CD4-positive, alpha-beta memory T cell (primary cell): ENCODE results near the gene C5orf15. TPM values are rescaled to one million over a fixed set of nuclear protein-coding genes. Genes with fewer than 3 reads are reported as not detected.

Source experiments
- CTCF ChIA-PET: fragments of 350-600 bp; sonication (Branson Sonifier 250); formaldehyde crosslinking; loops from one replicate; lab custom pipeline; 2021; ENCODE audit warnings: inconsistent platforms; ENCODE audit not compliant: partially characterized antibody; lab: Charles Lee
- POLR2A ChIA-PET: fragments of 350-600 bp; sonication (Branson Sonifier 250); formaldehyde crosslinking; loops from one replicate; lab custom pipeline; 2021; ENCODE audit not compliant: partially characterized antibody; lab: Charles Lee
- DNase-seq, 5 donors: peaks; one replicate each; pipeline versions ENCODE4 v3.0.0 to v3.0.0-alpha.2; 2020 to 2022; ENCODE audit warnings: mixed read lengths in 1 of 5
- H3K27ac ChIP-seq: one replicate; pipeline ENCODE4 v1.7.0; 2013; ENCODE audit warnings: low read depth, low read length
- H3K27me3 ChIP-seq: 2 replicates; pipeline ENCODE4 v1.7.0; 2013; ENCODE audit warnings: mild to moderate bottlenecking, low read length, moderate library complexity; ENCODE audit not compliant: insufficient read depth
- H3K36me3 ChIP-seq: 2 replicates; pipeline ENCODE4 v1.7.0; 2013; ENCODE audit warnings: mild to moderate bottlenecking, low read length, moderate library complexity; ENCODE audit not compliant: insufficient read depth
- H3K4me1 ChIP-seq: 2 replicates; pipeline ENCODE4 v1.7.0; 2013; ENCODE audit warnings: mild to moderate bottlenecking, low read length, moderate library complexity; ENCODE audit not compliant: insufficient read depth
- H3K4me3 ChIP-seq, 2 donors: one replicate each; pipeline ENCODE4 v1.7.0; 2013; ENCODE audit warnings: low read length in 2 of 2, mild to moderate bottlenecking in 1 of 2
- H3K9me3 ChIP-seq, 2 donors: one replicate each; pipeline ENCODE4 v1.7.0; 2013; ENCODE audit warnings: low read length in 2 of 2, control low read depth in 1 of 2; ENCODE audit not compliant: control insufficient read depth in 1 of 2
- H3K27ac Mint-ChIP-seq, 7 donors: one replicate each; pipeline ENCODE4 v1.8.0; 2020 to 2021; ENCODE audit warnings: mixed read lengths in 7 of 7, mild to moderate bottlenecking in 6 of 7, inconsistent platforms in 3 of 7, moderate library complexity in 3 of 7
- H3K27me3 Mint-ChIP-seq, 2 donors: one replicate each; pipeline ENCODE4 v1.8.0; 2020 to 2021; ENCODE audit warnings: mixed read lengths in 2 of 2
- H3K36me3 Mint-ChIP-seq, 2 donors: one replicate each; pipeline ENCODE4 v1.8.0; 2020 to 2021; ENCODE audit warnings: mixed read lengths in 2 of 2, inconsistent platforms in 1 of 2, mild to moderate bottlenecking in 1 of 2
- H3K4me1 Mint-ChIP-seq, 4 donors: one replicate each; pipeline ENCODE4 v1.8.0; 2020 to 2021; ENCODE audit warnings: mixed read lengths in 4 of 4, mild to moderate bottlenecking in 1 of 4
- H3K4me3 Mint-ChIP-seq, 8 donors: one replicate each; pipeline ENCODE4 v1.8.0; 2020 to 2021; ENCODE audit warnings: mixed read lengths in 8 of 8, mild to moderate bottlenecking in 7 of 8, moderate library complexity in 6 of 8, inconsistent platforms in 3 of 8
- H3K9me3 Mint-ChIP-seq, 8 donors: one replicate each; pipeline ENCODE4 v1.8.0; 2020 to 2021; ENCODE audit warnings: mixed read lengths in 8 of 8, mild to moderate bottlenecking in 5 of 8, inconsistent platforms in 3 of 8, moderate library complexity in 1 of 8
- intact Hi-C: fragments of 100-400 bp; cut with micrococcal nuclease; formaldehyde crosslinking; loops from one replicate; pipeline ENCODE4 v1.15.1; 2023
- polyA plus RNA-seq, 2 donors: library from polyadenylated mRNA; unstranded; fragments of 300-500 nt; fragmentation: Illumina TruSeq; gene quantifications; one replicate each; pipeline ENCODE4 v1.2.3, GENCODE V29; 2021
- total RNA-seq, 2 experiments: library from RNA; stranded (reverse); gene quantifications; one replicate each; pipeline ENCODE4 v1.2.3, GENCODE V29; 2021

C5orf15 gene
- total and polyA plus RNA-seq, 4 experiments from 2014 or later: 13.3 to 28.8 (median 22.2) TPM

GRCh38 chr5:133985540-133986180, 17.2 kb upstream of the C5orf15 start:
- DNase-seq: no peak
- intact Hi-C loops: loop anchor here (10.0 kb wide), 1 partner anchor 871 kb away; no protein-coding TSS in a partner anchor
- Mint-ChIP-seq H3K36me3 (peaks cover 28 to 58% of the 10 kb centered on the region in 2 donors), H3K27ac (peak overlapping the region in 2 of 7 donors; percentile 31 to 35), H3K9me3 (no peaks in the 10 kb centered on the region), H3K4me3 (no peak overlapping the region), H3K27me3 (no peaks in the 10 kb centered on the region), H3K4me1 (peaks cover 0 to 4% (median 1%) of the 10 kb centered on the region in 4 donors)
- no peaks in the 10 kb centered on the region for H3K27me3 ChIP-seq
- ChIA-PET POLR2A (no interaction called here), CTCF (interaction anchor here (0.6 to 10.7 kb wide), 2 partner anchors 10 to 54 kb away, joined by 3 to 87 read pairs; no protein-coding TSS in a partner anchor)
- no peak overlapping the region for H3K27ac ChIP-seq
- H3K9me3 ChIP-seq: no peaks in the 10 kb centered on the region
- H3K4me3 ChIP-seq: no peak overlapping the region
- H3K4me1 ChIP-seq: no peaks in the 10 kb centered on the region
- H3K36me3 ChIP-seq: peaks cover 15% of the 10 kb centered on the region

- Histone ChIP-seq H3K4me3 (no peak overlapping the region), H3K27me3 (no peaks in the 10 kb centered on the region), H3K9me3 (no peaks in the 10 kb centered on the region), H3K4me1 (no peaks in the 10 kb centered on the region), H3K27ac (no peak overlapping the region), H3K36me3 (peaks cover 2% of the 10 kb centered on the region)
- ChIA-PET POLR2A (no interaction called here), CTCF (interaction anchor here (1.2 to 10.7 kb wide), 2 partner anchors 12 to 219 kb away, joined by 4 to 87 read pairs; no protein-coding TSS in a partner anchor)
- no peak for DNase-seq
- Mint-ChIP-seq H3K4me3 (no peak overlapping the region), H3K27ac (peak overlapping the region in 4 of 7 donors; percentile 36 to 66 (median 61)), H3K36me3 (peaks cover 24 to 54% of the 10 kb centered on the region in 2 donors), H3K9me3 (no peaks in the 10 kb centered on the region), H3K27me3 (no peaks in the 10 kb centered on the region), H3K4me1 (peaks cover 0 to 6% (median 4%) of the 10 kb centered on the region in 4 donors)
- intact Hi-C loops: loop anchor here (10.0 kb wide), 1 partner anchor 869 kb away; no protein-coding TSS in a partner anchor
These were observed 15.2 kb upstream of the C5orf15 start for GRCh38 chr5:133983674-133984073.

GRCh38 chr5:133981714-133982113, 13.3 kb upstream of the C5orf15 start:
- Histone ChIP-seq H3K9me3 (no peaks in the 10 kb centered on the region), H3K27ac (no peak overlapping the region), H3K4me3 (no peak overlapping the region), H3K27me3 (no peaks in the 10 kb centered on the region), H3K4me1 (no peaks in the 10 kb centered on the region), H3K36me3 (peaks cover 6% of the 10 kb centered on the region)
- ChIA-PET POLR2A (no interaction called here), CTCF (interaction anchor here (10.7 kb wide), 1 partner anchor 14 kb away, joined by 87 read pairs; no protein-coding TSS in a partner anchor)
- Mint-ChIP-seq H3K4me3 (no peak overlapping the region), H3K36me3 (peaks cover 25 to 54% of the 10 kb centered on the region in 2 donors), H3K4me1 (peaks cover 0 to 6% (median 4%) of the 10 kb centered on the region in 4 donors), H3K27me3 (no peaks in the 10 kb centered on the region), H3K27ac (peak overlapping the region in 5 of 7 donors; percentile 36 to 67 (median 48)), H3K9me3 (no peaks in the 10 kb centered on the region)
- no peak for DNase-seq
- intact Hi-C loops: loop anchor here (10.0 kb wide), 1 partner anchor 867 kb away; no protein-coding TSS in a partner anchor

- ChIA-PET CTCF (interaction anchor here (0.6 to 10.7 kb wide), 6 partner anchors 15 to 925 kb away, joined by 3 to 87 read pairs (median 8); no protein-coding TSS in a partner anchor), POLR2A (no interaction called here)
- peaks cover 0 to 6% (median 4%) of the 10 kb centered on the region in 4 donors for H3K4me1 Mint-ChIP-seq
- H3K27ac ChIP-seq: no peak overlapping the region
- no peaks in the 10 kb centered on the region for H3K9me3 ChIP-seq
- intact Hi-C loops: loop anchor here (10.0 kb wide), 1 partner anchor 866 kb away; no protein-coding TSS in a partner anchor
- peaks cover 9% of the 10 kb centered on the region for H3K36me3 ChIP-seq
- H3K27ac Mint-ChIP-seq: peak overlapping the region in 1 of 7 donors; percentile 8
- no peaks in the 10 kb centered on the region for H3K4me1 ChIP-seq
- peaks cover 21 to 53% of the 10 kb centered on the region in 2 donors for H3K36me3 Mint-ChIP-seq
- no peaks in the 10 kb centered on the region for H3K27me3 Mint-ChIP-seq
- DNase-seq: no peak
- no peaks in the 10 kb centered on the region for H3K27me3 ChIP-seq
- H3K9me3 Mint-ChIP-seq: no peaks in the 10 kb centered on the region
- no peak overlapping the region for H3K4me3 Mint-ChIP-seq
- no peak overlapping the region for H3K4me3 ChIP-seq
These were observed 12.2 kb upstream of the C5orf15 start for GRCh38 chr5:133980652-133981051.

- Mint-ChIP-seq H3K4me3 (no peak overlapping the region), H3K4me1 (peaks cover 0 to 6% (median 4%) of the 10 kb centered on the region in 4 donors), H3K27me3 (no peaks in the 10 kb centered on the region), H3K36me3 (peaks cover 22 to 56% of the 10 kb centered on the region in 2 donors), H3K9me3 (no peaks in the 10 kb centered on the region), H3K27ac (peak overlapping the region in 1 of 7 donors; percentile 77)
- H3K27me3 ChIP-seq: no peaks in the 10 kb centered on the region
- H3K36me3 ChIP-seq: peaks cover 27% of the 10 kb centered on the region
- ChIA-PET CTCF (interaction anchor here (0.7 to 10.7 kb wide), 14 partner anchors 10 to 1874 kb away, joined by 3 to 87 read pairs (median 4); partner anchors contain the start of genes C5orf15 and VDAC1), POLR2A (no interaction called here)
- no peaks in the 10 kb centered on the region for H3K9me3 ChIP-seq
- no peak overlapping the region for H3K27ac ChIP-seq
- H3K4me1 ChIP-seq: no peaks in the 10 kb centered on the region
- intact Hi-C loops: no loop called here
- DNase-seq: no peak
- no peak overlapping the region for H3K4me3 ChIP-seq
These were observed 10.5 kb upstream of the C5orf15 start for GRCh38 chr5:133978943-133979342.

- POLR2A ChIA-PET: interaction anchor here (1.0 kb wide), 1 partner anchor 28 kb away, joined by 3 read pairs; the partner anchor contains the start of gene VDAC1
These were observed 9.4 kb upstream of the C5orf15 start for GRCh38 chr5:133977858-133978257.

More at GRCh38 chr5:133977858-133978257, 9.4 kb upstream of the C5orf15 start:
- CTCF ChIA-PET: interaction anchor here (1.1 to 10.7 kb wide), 5 partner anchors 10 to 554 kb away, joined by 4 to 87 read pairs (median 12); no protein-coding TSS in a partner anchor
- Mint-ChIP-seq H3K9me3 (no peaks in the 10 kb centered on the region), H3K27me3 (no peaks in the 10 kb centered on the region), H3K4me3 (no peak overlapping the region), H3K4me1 (peaks cover 0 to 6% (median 4%) of the 10 kb centered on the region in 4 donors), H3K36me3 (peaks cover 26 to 61% of the 10 kb centered on the region in 2 donors), H3K27ac (peak overlapping the region in 2 of 7 donors; percentile 29 to 31)
- no peaks in the 10 kb centered on the region for H3K4me1 ChIP-seq
- intact Hi-C loops: no loop called here
- H3K27me3 ChIP-seq: no peaks in the 10 kb centered on the region
- H3K4me3 ChIP-seq: no peak overlapping the region
- DNase-seq: no peak
- H3K36me3 ChIP-seq: peaks cover 28% of the 10 kb centered on the region
- H3K27ac ChIP-seq: no peak overlapping the region
- no peaks in the 10 kb centered on the region for H3K9me3 ChIP-seq
